ENCODE measurements around the gene GBF1.

DNA sequence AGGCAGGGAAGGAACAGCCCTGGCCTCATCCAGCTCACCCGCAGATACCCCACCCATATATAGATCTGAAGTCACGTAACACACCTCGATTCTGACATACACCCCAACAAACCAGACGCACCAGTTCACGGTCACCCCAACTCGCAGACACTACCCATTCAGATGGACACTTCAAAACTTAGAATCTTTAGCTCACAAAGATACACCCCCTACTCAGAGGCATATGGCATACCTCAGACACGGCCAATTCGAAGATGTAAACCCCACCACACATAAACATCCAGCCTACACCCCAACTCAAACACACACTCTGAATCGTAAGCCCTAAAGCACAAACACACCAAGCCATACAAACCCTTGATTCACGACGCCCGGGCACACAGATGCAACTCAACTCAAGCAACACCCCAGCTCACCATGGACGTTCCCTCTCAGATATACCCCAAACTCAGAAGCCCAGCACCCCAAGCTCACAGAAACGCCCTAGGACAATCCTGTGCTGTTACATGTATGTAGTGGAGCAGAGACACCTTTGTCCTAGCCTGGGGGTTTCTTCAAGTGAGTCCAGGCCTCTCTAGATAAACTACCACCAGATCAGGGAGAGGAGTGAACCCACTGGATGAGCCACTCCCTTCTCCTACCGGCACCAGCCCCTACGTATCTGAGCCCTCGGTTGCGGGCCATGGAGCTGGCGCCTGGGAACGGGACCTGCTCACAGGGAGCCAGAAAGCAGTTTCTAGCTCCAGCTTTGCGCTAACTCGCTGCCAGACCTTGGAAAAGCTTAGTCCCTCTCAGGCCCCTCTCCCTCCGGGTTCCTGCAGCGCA lies 164.5 kb downstream of the GBF1 start:
- TF ChIP-seq, protein P1, sequence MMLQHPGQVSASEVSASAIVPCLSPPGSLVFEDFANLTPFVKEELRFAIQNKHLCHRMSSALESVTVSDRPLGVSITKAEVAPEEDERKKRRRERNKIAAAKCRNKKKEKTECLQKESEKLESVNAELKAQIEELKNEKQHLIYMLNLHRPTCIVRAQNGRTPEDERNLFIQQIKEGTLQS (IDR thresholded peaks at IDR 0.05), result no peak
- no peak for TF ChIP-seq JUND (IDR thresholded peaks at IDR 0.05)
- no peak for TF ChIP-seq CTCF (IDR thresholded peaks at IDR 0.05; ENCODE audit: low read depth, low read length, missing input control)
- no peak for TF ChIP-seq TAF1 (conservative IDR thresholded peaks at IDR 0.05)
- no peak for TF ChIP-seq RAD21 (IDR thresholded peaks at IDR 0.05)
- no peak for TF ChIP-seq YY1 (IDR thresholded peaks at IDR 0.05)
- TF ChIP-seq REST (IDR thresholded peaks at IDR 0.05), result no peak
